ENCODE data around the gene RGL4.

The RGL4 gene

GRCh38 chr22:23698094-23698493 lies 7.3 kb downstream of the RGL4 start:
- no peak for DNase-seq (ENCODE audit: low read depth, low spot score)
- TF ChIP-seq CTCF (IDR thresholded peaks at IDR 0.05; ENCODE audit: insufficient read depth, low read length, missing control alignments): no peak
- H3K4me3 ChIP-seq (ENCODE audit: low read depth, low read length): no peak overlapping the region
- POLR2A ChIA-PET: no interaction called here
- CTCF ChIA-PET: no interaction called here

- ChIA-PET POLR2A (no interaction called here), CTCF (no interaction called here)
- DNase-seq (ENCODE audit: low read depth, low spot score): no peak
- no peak for TF ChIP-seq CTCF (IDR thresholded peaks at IDR 0.05; ENCODE audit: insufficient read depth, low read length, missing control alignments)
- H3K4me3 ChIP-seq (ENCODE audit: low read depth, low read length): no peak overlapping the region
Measured at GRCh38 chr22:23698673-23699235, 7.9 kb downstream of the RGL4 start.

GRCh38 chr22:23700706-23701105 lies 9.9 kb downstream of the RGL4 start:
- POLR2A ChIA-PET: no interaction called here
- DNase-seq (ENCODE audit: low read depth, low spot score): no peak
- no peak for TF ChIP-seq CTCF (IDR thresholded peaks at IDR 0.05; ENCODE audit: insufficient read depth, low read length, missing control alignments)
- CTCF ChIA-PET: no interaction called here
- no peak overlapping the region for H3K4me3 ChIP-seq (ENCODE audit: low read depth, low read length)

GRCh38 chr22:23704062-23704461 lies 13.2 kb downstream of the RGL4 start:
- no peak overlapping the region for H3K4me3 ChIP-seq (ENCODE audit: low read depth, low read length)
- POLR2A ChIA-PET: no interaction called here
- CTCF ChIA-PET: no interaction called here
- no peak for TF ChIP-seq CTCF (IDR thresholded peaks at IDR 0.05; ENCODE audit: insufficient read depth, low read length, missing control alignments)
- no peak for DNase-seq (ENCODE audit: low read depth, low spot score)

GRCh38 chr22:23704829-23705228 lies 14.0 kb downstream of the RGL4 start:
- CTCF ChIA-PET: no interaction called here
- no peak overlapping the region for H3K4me3 ChIP-seq (ENCODE audit: low read depth, low read length)
- POLR2A ChIA-PET: no interaction called here
- DNase-seq (ENCODE audit: low read depth, low spot score): no peak
- TF ChIP-seq CTCF (IDR thresholded peaks at IDR 0.05; ENCODE audit: insufficient read depth, low read length, missing control alignments): no peak

GRCh38 chr22:23705358-23705757 lies 14.5 kb downstream of the RGL4 start:
- ChIA-PET CTCF (interaction anchor here (1.2 kb wide), 1 partner anchor 145 kb away, joined by 4 read pairs; no protein-coding TSS in a partner anchor), POLR2A (no interaction called here)
- H3K4me3 ChIP-seq (ENCODE audit: low read depth, low read length): no peak overlapping the region
- no peak for DNase-seq (ENCODE audit: low read depth, low spot score)
- TF ChIP-seq CTCF (IDR thresholded peaks at IDR 0.05; ENCODE audit: insufficient read depth, low read length, missing control alignments): no peak

Measured in AG04449 (cell line).